Measurements from ENCODE around the gene GNA14.

DNA sequence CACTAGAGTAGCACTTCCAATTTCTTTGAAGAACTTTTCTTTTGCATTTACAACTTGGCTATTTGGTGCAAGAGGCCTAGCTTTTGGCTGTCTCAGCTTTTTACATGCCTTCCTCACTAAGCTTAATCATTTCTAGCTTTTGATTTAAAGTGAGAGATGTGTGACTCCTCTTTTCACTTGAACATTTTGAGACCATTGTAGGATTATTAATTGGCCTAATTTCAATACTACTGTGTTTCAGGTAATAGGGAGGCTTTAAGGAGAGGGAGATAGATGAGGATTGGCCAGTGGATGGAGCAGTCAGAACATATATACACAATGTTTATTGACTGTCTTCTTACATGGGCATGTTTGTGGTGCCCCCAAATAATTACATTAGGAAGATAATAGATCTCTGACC, 161.7 kb downstream of the GNA14 start:
- TF ChIP-seq, protein P1, sequence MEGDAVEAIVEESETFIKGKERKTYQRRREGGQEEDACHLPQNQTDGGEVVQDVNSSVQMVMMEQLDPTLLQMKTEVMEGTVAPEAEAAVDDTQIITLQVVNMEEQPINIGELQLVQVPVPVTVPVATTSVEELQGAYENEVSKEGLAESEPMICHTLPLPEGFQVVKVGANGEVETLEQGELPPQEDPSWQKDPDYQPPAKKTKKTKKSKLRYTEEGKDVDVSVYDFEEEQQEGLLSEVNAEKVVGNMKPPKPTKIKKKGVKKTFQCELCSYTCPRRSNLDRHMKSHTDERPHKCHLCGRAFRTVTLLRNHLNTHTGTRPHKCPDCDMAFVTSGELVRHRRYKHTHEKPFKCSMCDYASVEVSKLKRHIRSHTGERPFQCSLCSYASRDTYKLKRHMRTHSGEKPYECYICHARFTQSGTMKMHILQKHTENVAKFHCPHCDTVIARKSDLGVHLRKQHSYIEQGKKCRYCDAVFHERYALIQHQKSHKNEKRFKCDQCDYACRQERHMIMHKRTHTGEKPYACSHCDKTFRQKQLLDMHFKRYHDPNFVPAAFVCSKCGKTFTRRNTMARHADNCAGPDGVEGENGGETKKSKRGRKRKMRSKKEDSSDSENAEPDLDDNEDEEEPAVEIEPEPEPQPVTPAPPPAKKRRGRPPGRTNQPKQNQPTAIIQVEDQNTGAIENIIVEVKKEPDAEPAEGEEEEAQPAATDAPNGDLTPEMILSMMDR (IDR thresholded peaks at IDR 0.05), result no peak
- no peak for TF ChIP-seq POLR2A (IDR thresholded peaks at IDR 0.05)

Measured in lower leg skin (tissue), 3 donors.